Keratinocyte (primary cell): ENCODE measurements around the gene SNRNP27. TPM values are rescaled to one million over a fixed set of nuclear protein-coding genes. Genes with fewer than 3 reads are reported as not detected.

Source experiments
- DNase-seq: peaks from one replicate; pipeline ENCODE4 v3.0.0-alpha.2; 2011; ENCODE audit warnings: low read depth, missing footprints, low spot score
- FAIRE-seq: peaks from 2 replicates; lab custom pipeline; 2011; peaks lifted over from hg19 to GRCh38; lab: Jason Lieb, UNC
- H2AFZ ChIP-seq: 2 replicates; pipeline ENCODE4 v1.6.0; 2012; ENCODE audit warnings: low read length, control low read depth, inconsistent platforms; ENCODE audit not compliant: control insufficient read depth
- H3K27ac ChIP-seq: 2 replicates; pipeline ENCODE4 v1.5.1; 2011; ENCODE audit warnings: low read length; ENCODE audit not compliant: control insufficient read depth, insufficient read depth
- H3K27me3 ChIP-seq: 3 replicates; pipeline ENCODE4 v1.6.0; 2011; ENCODE audit warnings: low read length; ENCODE audit not compliant: control insufficient read depth, insufficient read depth; ENCODE audit errors: extremely low read depth
- H3K36me3 ChIP-seq, 2 experiments: 2 replicates in 1 of 2; 3 replicates in 1 of 2; pipeline ENCODE4 v1.5.1; 2011; ENCODE audit warnings: low read length in 2 of 2, mild to moderate bottlenecking in 1 of 2; ENCODE audit not compliant: control insufficient read depth in 2 of 2, insufficient read depth in 2 of 2; ENCODE audit errors: extremely low read depth in 1 of 2
- H3K4me1 ChIP-seq: 3 replicates; pipeline ENCODE4 v1.5.1; 2011; ENCODE audit warnings: low read length; ENCODE audit not compliant: control insufficient read depth, insufficient read depth; ENCODE audit errors: extremely low read depth
- H3K4me2 ChIP-seq: 3 replicates; pipeline ENCODE4 v1.6.0; 2011; ENCODE audit warnings: low read depth, low read length; ENCODE audit not compliant: control insufficient read depth, insufficient read depth; ENCODE audit errors: extremely low read depth
- H3K4me3 ChIP-seq, 3 experiments: fragments of 200-600 bp in 1 of 3; sonication (generic) in 1 of 3; 2 replicates in 2 of 3; 3 replicates in 1 of 3; pipeline ENCODE4 v1.5.1; 2011 to 2016; ENCODE audit warnings: low read length in 3 of 3, mild to moderate bottlenecking in 3 of 3, control low read depth in 2 of 3, inconsistent platforms in 1 of 3, low read depth in 1 of 3, mixed read lengths in 1 of 3, mixed run types in 1 of 3, moderate library complexity in 1 of 3; ENCODE audit not compliant: control insufficient read depth in 2 of 3, insufficient read depth in 2 of 3; ENCODE audit errors: extremely low read depth in 1 of 3
- H3K79me2 ChIP-seq: 2 replicates; pipeline ENCODE4 v1.6.0; 2012; ENCODE audit warnings: low read length; ENCODE audit not compliant: control insufficient read depth, insufficient read depth
- H3K9ac ChIP-seq: 3 replicates; pipeline ENCODE4 v1.6.0; 2011; ENCODE audit warnings: low read length; ENCODE audit not compliant: control insufficient read depth, insufficient read depth; ENCODE audit errors: extremely low read depth
- H3K9me1 ChIP-seq: 3 replicates; pipeline ENCODE4 v1.6.0; 2011; ENCODE audit warnings: low read length; ENCODE audit not compliant: control insufficient read depth, insufficient read depth; ENCODE audit errors: extremely low read depth
- H3K9me3 ChIP-seq: 2 replicates; pipeline ENCODE4 v1.5.1; 2012; ENCODE audit warnings: low read depth, low read length; ENCODE audit not compliant: control insufficient read depth
- H4K20me1 ChIP-seq: 3 replicates; pipeline ENCODE4 v1.6.0; 2011; ENCODE audit warnings: low read length; ENCODE audit not compliant: control insufficient read depth, insufficient read depth; ENCODE audit errors: extremely low read depth
- CTCF ChIP-seq, 3 experiments: IDR thresholded peaks in 1 of 3; conservative IDR thresholded peaks in 1 of 3; optimal IDR thresholded peaks in 1 of 3; 2 replicates in 2 of 3; 3 replicates in 1 of 3; pipeline versions ENCODE3 to v1.5.1; 2011; ENCODE audit warnings: low read length in 3 of 3, mild to moderate bottlenecking in 3 of 3, moderate library complexity in 2 of 3, control low read depth in 1 of 3, inconsistent platforms in 1 of 3; ENCODE audit not compliant: insufficient read depth in 2 of 3; ENCODE audit errors: extremely low read depth in 1 of 3
- EZH2 ChIP-seq: IDR thresholded peaks from one replicate; pipeline ENCODE4 v1.6.1; 2012; ENCODE audit warnings: inconsistent platforms, mild to moderate bottlenecking, low read length, moderate library complexity
- dilution Hi-C: fragments of 300-500 bp; cut with MboI; formaldehyde crosslinking; loops from one replicate; pipeline ENCODE4 v1.7.0; 2020; ENCODE audit warnings: low sequenced_read_pairs; ENCODE audit not compliant: extremely low pct_ligation_motif_present
- polyA minus RNA-seq, 3 experiments: library from RNA; depleted of rRNA, polyadenylated mRNA; stranded (reverse); fragments of >200 nt; gene quantifications; 1 replicate in 1 of 3; 2 replicates in 1 of 3; 3 replicates in 1 of 3; pipeline ENCODE4 v1.2.3, GENCODE V29; 2011
- polyA plus RNA-seq, 5 experiments: library from polyadenylated mRNA; depleted of rRNA in 3 of 5; stranded (reverse) in 3 of 5; stranded (forward) in 1 of 5; unstranded in 1 of 5; fragments of >200 nt; gene quantifications; 1 replicate in 1 of 5; 2 replicates in 3 of 5; 3 replicates in 1 of 5; pipeline versions ENCODE4 v1.2.1 to v1.2.3, GENCODE V29; 2011 to 2012; ENCODE audit warnings: missing spikeins in 2 of 5, low read depth in 1 of 5, low replicate concordance in 1 of 5

The SNRNP27 gene, protein sequence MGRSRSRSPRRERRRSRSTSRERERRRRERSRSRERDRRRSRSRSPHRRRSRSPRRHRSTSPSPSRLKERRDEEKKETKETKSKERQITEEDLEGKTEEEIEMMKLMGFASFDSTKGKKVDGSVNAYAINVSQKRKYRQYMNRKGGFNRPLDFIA
- polyA plus RNA-seq (21.5 to 41.1 TPM (median 35.7 TPM) in 3 replicates), polyA minus RNA-seq (2.6 to 5.7 TPM (median 3.3 TPM) in 3 replicates)
- 31.7 TPM for polyA plus RNA-seq (2011; ENCODE audit: low read depth)
- 29.9 and 36.6 TPM in 2 replicates for polyA plus RNA-seq (2011; cell fraction: cytosol; rRNA removed)
- 25.0 and 32.2 TPM in 2 replicates for polyA plus RNA-seq (2011; cell fraction: nucleus; rRNA removed)
- 27.2 and 37.6 TPM in 2 replicates for polyA plus RNA-seq (2012; ENCODE audit: low replicate concordance)
- 18.0 TPM for polyA minus RNA-seq (2011; cell fraction: cytosol; rRNA and poly(A)+ RNA removed)
- polyA minus RNA-seq (2011; cell fraction: nucleus; rRNA and poly(A)+ RNA removed) = 4.3 and 10.0 TPM in 2 replicates

DNA sequence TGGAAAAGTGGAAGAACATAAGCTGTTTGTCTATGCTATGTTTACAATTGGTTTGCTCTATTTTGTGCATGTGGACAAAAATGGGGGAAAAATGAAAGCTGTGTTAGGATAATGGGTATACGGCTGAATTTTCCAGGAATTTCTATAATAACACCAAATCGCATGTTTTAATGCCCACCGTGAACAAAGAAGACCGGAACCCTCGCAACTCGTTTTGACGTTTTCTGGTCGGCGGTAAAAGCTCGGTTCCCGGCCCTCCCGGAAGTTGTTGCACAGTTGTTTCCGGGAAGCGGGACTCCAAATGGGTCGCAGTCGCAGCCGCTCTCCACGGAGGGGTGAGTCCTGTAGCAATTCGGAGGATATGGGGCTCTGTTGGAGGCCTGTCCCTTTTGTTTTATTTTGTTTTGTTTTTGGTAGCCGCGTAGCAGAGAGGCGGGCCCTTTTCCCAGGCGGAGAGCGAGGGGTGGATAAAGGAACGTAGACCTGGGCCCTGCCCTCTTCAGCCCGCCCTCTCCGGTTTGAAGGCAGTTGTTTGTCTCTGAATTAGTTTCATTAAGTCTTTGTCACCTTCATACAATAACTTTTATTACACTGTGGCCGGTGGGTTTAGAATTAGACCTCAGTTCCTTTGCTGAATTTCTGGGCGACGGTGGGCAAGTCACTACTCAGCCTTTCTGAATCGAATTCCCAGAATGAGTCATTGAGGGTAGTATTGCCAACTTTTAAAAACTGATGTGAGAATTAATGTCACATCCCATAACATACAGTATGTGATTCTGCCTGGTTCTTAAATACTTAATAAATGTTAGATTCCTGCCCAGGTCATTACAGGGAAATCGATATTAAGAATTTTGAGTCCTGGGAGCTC, at the start of gene SNRNP27:
TSS of gene SNRNP27 (plus strand) at position 273 of the 868 bp plus-strand sequence. CDS start at position 302, 29 bp downstream.
- dilution Hi-C loops = no loop called here
- peak within 1 kb of the TSS; percentile 96 for H3K9ac ChIP-seq
- H3K79me2 ChIP-seq = peaks cover 30% of the 10 kb centered on the region
- H3K4me3 ChIP-seq = peak within 1 kb of the TSS; percentile 75 to 89 (median 77)
- peaks cover 10% of the 10 kb centered on the region for H3K4me1 ChIP-seq
- H3K27me3 ChIP-seq = no peaks in the 10 kb centered on the region
- DNase-seq (no peak), FAIRE-seq (peak; percentile 85)
- H4K20me1 ChIP-seq = no peaks in the 10 kb centered on the region
- H3K9me1 ChIP-seq = no peaks in the 10 kb centered on the region
- H2AFZ ChIP-seq = peak within 1 kb of the TSS; percentile 100
- H3K4me2 ChIP-seq = peak within 1 kb of the TSS; percentile 92
- H3K27ac ChIP-seq = peak within 1 kb of the TSS; percentile 95
- no peaks in the 10 kb centered on the region for H3K9me3 ChIP-seq
- TF ChIP-seq EZH2 (no peak), CTCF (optimal IDR thresholded peaks at IDR 0.05 in 1 of 3, IDR thresholded peaks at IDR 0.05 in 1 of 3, conservative IDR thresholded peaks at IDR 0.05 in 1 of 3; ENCODE audit: extremely low read depth in 1 of 3, insufficient read depth in 2 of 3, low read length in 3 of 3) (no peak)
- peaks cover 3 to 13% of the 10 kb centered on the region in 2 experiments for H3K36me3 ChIP-seq

DNA sequence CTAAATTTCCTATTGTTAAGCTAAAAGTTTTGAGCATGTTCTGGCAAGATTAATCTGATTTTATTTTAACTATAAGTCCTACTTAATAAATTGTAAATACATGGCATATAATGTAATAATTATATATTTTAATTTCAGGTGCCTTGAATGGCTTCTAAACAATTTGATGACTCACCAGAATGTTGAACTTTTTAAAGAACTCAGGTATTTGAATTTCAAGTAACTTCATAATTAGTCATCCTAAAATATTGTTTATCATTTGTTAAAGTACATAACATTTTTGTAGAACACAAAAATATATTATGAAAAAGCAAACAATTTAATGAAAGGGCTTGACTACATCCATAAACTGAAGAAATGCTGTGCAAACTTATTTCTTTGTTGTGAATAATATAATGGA, 49.8 kb upstream of the SNRNP27 start:
- Histone ChIP-seq H3K79me2 (no peaks in the 10 kb centered on the region), H3K9me3 (no peaks in the 10 kb centered on the region), H3K36me3 (peaks cover 0 to 18% of the 10 kb centered on the region in 2 experiments), H3K27me3 (no peaks in the 10 kb centered on the region), H3K4me3 (no peak overlapping the region), H2AFZ (no peak overlapping the region), H3K4me1 (peaks cover 5% of the 10 kb centered on the region), H3K9ac (no peak overlapping the region), H3K4me2 (no peak overlapping the region), H4K20me1 (no peaks in the 10 kb centered on the region), H3K9me1 (no peaks in the 10 kb centered on the region), H3K27ac (no peak overlapping the region)
- FAIRE-seq (no peak), DNase-seq (no peak)
- no peak for TF ChIP-seq EZH2
- TF ChIP-seq CTCF (optimal IDR thresholded peaks at IDR 0.05 in 1 of 3, IDR thresholded peaks at IDR 0.05 in 1 of 3, conservative IDR thresholded peaks at IDR 0.05 in 1 of 3; ENCODE audit: extremely low read depth in 1 of 3, insufficient read depth in 2 of 3, low read length in 3 of 3) = no peak
- dilution Hi-C loops = no loop called here
